ENCODE results near the gene PSMF1. TPM values are rescaled to one million over a fixed set of nuclear protein-coding genes. Genes with fewer than 3 reads are reported as not detected.

Gene PSMF1
- total RNA-seq, 4 donors from 2014 or later: 70.0 to 111 (median 89.0) TPM

DNA sequence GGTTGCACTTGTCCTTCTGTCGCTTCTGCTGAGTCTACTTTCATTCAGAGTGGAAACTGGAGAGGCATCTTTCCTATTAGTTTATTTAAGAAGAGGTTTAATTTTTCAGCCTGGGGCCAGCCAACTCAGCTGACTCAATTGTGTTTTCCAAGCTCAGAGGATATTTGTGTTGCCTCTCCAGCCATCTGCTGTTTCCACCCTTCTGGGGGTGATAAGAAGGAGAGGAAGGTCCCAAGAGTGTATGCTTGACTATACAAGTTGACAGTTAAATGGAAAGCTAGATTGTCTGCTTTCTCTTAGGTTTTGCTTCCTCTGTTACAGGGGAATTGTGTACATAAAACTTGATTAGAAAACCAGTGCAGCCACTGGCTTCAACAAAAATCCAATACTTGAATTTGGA, 3.0 kb downstream of the PSMF1 start:
- intact Hi-C loops (cut with DNase I): no loop called here
- Histone ChIP-seq H3K4me1 (peaks cover 23 to 63% (median 41%) of the 10 kb centered on the region in 3 donors), H3K27ac (no peak overlapping the region), H3K27me3 (no peaks in the 10 kb centered on the region), H3K4me3 (no peak overlapping the region), H3K9me3 (no peaks in the 10 kb centered on the region), H3K36me3 (peaks cover 0 to 48% (median 8%) of the 10 kb centered on the region in 3 donors)
- TF ChIP-seq, protein P1, sequence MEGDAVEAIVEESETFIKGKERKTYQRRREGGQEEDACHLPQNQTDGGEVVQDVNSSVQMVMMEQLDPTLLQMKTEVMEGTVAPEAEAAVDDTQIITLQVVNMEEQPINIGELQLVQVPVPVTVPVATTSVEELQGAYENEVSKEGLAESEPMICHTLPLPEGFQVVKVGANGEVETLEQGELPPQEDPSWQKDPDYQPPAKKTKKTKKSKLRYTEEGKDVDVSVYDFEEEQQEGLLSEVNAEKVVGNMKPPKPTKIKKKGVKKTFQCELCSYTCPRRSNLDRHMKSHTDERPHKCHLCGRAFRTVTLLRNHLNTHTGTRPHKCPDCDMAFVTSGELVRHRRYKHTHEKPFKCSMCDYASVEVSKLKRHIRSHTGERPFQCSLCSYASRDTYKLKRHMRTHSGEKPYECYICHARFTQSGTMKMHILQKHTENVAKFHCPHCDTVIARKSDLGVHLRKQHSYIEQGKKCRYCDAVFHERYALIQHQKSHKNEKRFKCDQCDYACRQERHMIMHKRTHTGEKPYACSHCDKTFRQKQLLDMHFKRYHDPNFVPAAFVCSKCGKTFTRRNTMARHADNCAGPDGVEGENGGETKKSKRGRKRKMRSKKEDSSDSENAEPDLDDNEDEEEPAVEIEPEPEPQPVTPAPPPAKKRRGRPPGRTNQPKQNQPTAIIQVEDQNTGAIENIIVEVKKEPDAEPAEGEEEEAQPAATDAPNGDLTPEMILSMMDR (IDR thresholded peaks at IDR 0.05): no peak
- no peak for TF ChIP-seq POLR2A (IDR thresholded peaks at IDR 0.05)
- WGBS, 2 donors: 100% methylated on average over 1 of the region's 1 CpG; no CpG with 5 or more reads in 1 of the 2 donors
- no peak for DNase-seq

DNA sequence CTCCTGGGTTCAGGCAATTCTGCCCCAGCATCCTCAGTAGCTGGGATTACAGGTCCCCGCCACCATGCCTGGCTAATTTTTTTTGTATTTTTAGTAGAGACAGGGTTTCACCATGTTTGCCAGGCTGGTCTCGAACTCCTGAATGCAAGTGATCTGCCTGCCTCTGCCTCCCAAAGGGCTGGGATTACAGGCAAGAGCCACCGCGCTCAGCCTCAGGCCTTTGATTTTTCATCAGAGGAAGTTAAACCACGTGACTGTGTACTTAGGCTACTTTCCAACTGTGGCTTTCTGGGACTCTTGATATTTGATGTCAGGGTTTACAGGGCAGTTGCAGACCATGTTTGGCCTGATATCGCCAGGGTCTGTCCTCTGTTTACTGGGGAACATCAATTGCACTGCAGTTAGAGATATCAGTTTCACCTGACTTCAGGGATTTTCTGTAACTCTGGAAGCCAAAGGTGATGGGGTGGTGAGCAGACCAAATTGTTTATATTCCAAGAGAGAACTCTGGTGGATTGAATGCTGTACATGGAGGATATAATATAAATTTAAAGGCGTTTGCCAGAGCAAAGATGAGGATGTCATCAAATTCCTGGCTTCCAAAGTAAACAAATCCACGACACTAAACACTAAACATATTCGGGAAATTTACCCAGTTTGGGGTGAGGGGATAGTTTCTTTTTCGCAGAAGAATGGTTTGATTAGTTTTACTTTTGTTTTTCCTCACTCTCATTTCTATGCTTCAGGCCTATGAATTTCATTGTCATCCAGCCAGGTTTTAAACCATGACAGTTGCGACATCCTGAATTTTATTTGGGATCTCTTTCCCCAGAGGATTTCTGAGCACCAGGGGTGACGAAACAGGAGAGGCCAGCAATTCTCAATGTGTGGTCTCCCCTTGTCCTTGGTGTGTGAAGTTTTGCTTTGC, 4.2 kb downstream of the PSMF1 start:
- Histone ChIP-seq H3K4me3 (peak overlapping the region in 1 of 4 donors; percentile 22), H3K27me3 (no peaks in the 10 kb centered on the region), H3K36me3 (peaks cover 0 to 61% (median 20%) of the 10 kb centered on the region in 3 donors), H3K9me3 (no peaks in the 10 kb centered on the region), H3K27ac (peak overlapping the region in 3 of 4 donors; percentile 25 to 58 (median 44)), H3K4me1 (peaks cover 23 to 60% (median 40%) of the 10 kb centered on the region in 3 donors)
- no peak for TF ChIP-seq POLR2A (IDR thresholded peaks at IDR 0.05)
- TF ChIP-seq, protein P1 (IDR thresholded peaks at IDR 0.05): no peak
- intact Hi-C loops (cut with DNase I): no loop called here
- 25 to 33% methylated on average over 10 to 12 of the region's 12 CpGs for WGBS, 2 donors
- DNase-seq: no peak

DNA sequence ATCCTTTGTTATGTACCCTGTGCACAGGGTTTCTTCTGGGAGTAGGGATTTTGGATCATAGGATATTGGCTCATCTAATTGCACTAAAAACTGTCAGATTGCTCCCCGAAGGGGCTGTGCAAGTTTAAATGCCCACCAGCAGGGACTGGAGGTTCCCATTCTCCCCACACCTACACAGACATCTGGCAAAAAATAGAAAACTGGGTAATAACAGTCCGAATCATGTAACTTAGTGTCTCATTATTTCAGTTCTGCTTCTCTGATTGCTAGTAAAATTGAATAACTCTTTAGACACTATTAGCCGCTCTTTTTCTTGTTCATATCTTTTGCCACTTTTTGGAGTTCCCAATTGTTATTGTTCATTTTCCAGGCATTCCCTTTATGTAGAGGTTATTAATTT, 5.3 kb downstream of the PSMF1 start:
- Histone ChIP-seq H3K36me3 (peaks cover 0 to 71% (median 24%) of the 10 kb centered on the region in 3 donors), H3K4me3 (no peak overlapping the region), H3K27me3 (no peaks in the 10 kb centered on the region), H3K9me3 (no peaks in the 10 kb centered on the region), H3K4me1 (peaks cover 23 to 55% (median 35%) of the 10 kb centered on the region in 3 donors), H3K27ac (no peak overlapping the region)
- no peak for DNase-seq
- intact Hi-C loops (cut with DNase I): no loop called here
- no peak for TF ChIP-seq POLR2A (IDR thresholded peaks at IDR 0.05)
- TF ChIP-seq, protein P1 (IDR thresholded peaks at IDR 0.05): no peak
- 84 to 90% methylated on average over 3 of the region's 3 CpGs for WGBS, 2 donors

DNA sequence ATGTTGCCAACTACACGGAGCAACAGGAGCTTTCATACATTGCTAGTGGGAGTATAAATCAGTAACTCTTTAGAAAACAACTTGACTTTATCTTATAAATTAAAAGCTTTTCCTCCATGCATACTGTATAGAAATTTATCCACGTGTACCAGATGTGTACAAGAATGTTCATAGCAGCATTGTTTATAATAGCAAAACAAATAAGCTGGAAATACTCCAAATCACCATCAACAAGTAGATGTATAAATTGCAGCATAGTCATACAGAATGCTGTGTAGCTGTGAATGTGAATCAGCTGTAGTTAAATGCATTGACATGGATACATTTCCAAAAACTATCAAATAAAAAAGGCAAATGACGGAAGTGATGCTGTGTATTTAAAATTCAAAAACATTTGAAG, 6.0 kb downstream of the PSMF1 start:
- TF ChIP-seq, protein P1 (IDR thresholded peaks at IDR 0.05): no peak
- no peak for TF ChIP-seq POLR2A (IDR thresholded peaks at IDR 0.05)
- peaks cover 4 to 78% (median 30%) of the 10 kb centered on the region in 3 donors for H3K36me3 ChIP-seq
- DNase-seq: no peak

DNA sequence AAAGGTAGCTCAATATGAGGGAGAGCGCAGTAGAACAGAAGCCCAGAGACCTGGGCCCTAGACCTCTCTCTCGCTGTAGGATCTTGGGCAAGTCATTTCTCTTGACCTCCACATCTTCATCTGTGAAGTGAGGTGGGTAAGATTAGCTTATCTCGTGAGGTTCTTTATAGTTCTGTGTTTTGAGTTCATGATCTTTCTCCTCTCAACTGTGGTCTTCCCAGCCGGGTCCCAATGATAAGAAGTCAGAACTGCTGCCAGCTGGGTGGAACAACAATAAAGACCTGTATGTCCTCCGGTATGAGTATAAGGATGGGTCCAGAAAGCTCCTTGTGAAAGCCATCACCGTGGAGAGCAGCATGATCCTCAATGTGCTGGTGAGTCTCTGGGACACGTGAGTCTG, 6.9 kb downstream of the PSMF1 start:
- Histone ChIP-seq H3K27ac (no peak overlapping the region), H3K27me3 (no peaks in the 10 kb centered on the region), H3K4me1 (peaks cover 10 to 41% (median 23%) of the 10 kb centered on the region in 3 donors), H3K36me3 (peaks cover 7 to 81% (median 31%) of the 10 kb centered on the region in 3 donors), H3K4me3 (no peak overlapping the region), H3K9me3 (no peaks in the 10 kb centered on the region)
- WGBS, 2 donors: 90 to 91% methylated on average over 7 of the region's 7 CpGs
- TF ChIP-seq, protein P1 (IDR thresholded peaks at IDR 0.05): no peak
- no peak for TF ChIP-seq POLR2A (IDR thresholded peaks at IDR 0.05)
- DNase-seq: no peak
- intact Hi-C loops (cut with DNase I): no loop called here

More for the DNA sequence above, 6.0 kb downstream of the PSMF1 start:
- WGBS, 2 donors: 41 to 42% methylated on average over 3 of the region's 3 CpGs
- H3K27ac ChIP-seq: no peak overlapping the region
- H3K4me3 ChIP-seq: no peak overlapping the region
- no peaks in the 10 kb centered on the region for H3K27me3 ChIP-seq
- H3K9me3 ChIP-seq: no peaks in the 10 kb centered on the region
- intact Hi-C loops (cut with DNase I): no loop called here
- H3K4me1 ChIP-seq: peaks cover 19 to 50% (median 31%) of the 10 kb centered on the region in 3 donors
